ENCODE measurements around the gene E2F4.

E2F4 gene

GRCh38 chr16:67235816-67236562 lies 44.0 kb downstream of the E2F4 start:
- DNase-seq (ENCODE audit: low read depth): no peak

DNA sequence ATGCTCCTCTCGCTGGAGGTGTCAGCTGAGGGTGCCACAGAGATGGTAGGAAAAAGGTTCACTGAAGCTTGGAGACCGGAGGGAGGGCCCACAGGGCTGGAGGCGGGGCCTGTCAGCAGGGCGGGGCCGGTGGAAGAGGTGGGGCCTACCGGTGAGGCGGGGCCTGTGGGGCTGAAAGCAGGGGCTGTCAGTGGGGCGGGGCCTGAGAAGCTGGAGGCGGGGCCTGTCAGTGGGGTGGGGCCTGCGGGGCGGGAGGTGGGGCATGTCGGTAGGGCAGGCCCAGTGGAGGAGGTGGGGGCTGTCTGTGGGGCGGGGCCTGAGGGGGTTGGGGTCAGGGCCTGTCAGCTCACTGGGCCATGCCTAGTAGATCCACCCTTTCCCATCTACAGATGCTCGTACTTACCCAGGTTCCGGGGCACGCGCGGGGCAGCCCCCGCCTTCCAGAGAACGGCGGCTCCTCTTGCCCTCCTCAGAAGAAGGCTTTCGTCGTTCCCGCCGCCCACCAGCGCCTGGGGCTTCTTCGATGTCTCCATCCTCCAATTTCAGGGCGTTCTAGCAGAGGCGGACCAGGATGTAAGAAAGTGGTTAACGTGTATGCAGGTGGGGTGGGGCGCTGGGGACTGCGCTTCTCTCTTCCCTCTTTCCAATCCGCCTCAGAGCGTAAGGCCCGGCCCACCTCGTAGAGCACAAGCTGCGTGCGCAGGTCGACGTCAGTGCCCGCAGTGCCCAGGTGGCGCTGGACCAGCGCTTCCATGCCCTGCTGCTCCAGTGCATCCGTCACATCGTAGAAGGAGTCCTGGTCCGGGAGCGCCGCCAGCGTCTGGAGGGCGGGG lies 44.8 kb downstream of the E2F4 start:
- peak; percentile 67 for DNase-seq (ENCODE audit: low read depth)

- DNase-seq (ENCODE audit: low read depth): no peak
These were observed 45.7 kb downstream of the E2F4 start for GRCh38 chr16:67237396-67238277.

DNA sequence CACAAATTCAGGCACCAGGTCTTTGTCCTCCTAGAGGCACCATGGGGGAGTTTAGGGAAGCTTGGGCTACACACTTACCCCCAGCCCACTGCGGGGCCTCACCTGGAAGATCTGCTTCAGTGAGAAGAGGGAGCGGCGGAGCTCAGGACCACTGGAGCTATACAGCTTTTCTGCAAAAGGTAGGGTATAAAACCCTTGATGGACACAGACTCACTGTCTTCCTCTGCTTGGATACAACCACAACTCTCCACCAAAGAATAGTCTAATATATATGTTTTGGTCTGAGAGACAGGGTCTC lies 46.3 kb downstream of the E2F4 start:
- no peak for DNase-seq (ENCODE audit: low read depth)

DNA sequence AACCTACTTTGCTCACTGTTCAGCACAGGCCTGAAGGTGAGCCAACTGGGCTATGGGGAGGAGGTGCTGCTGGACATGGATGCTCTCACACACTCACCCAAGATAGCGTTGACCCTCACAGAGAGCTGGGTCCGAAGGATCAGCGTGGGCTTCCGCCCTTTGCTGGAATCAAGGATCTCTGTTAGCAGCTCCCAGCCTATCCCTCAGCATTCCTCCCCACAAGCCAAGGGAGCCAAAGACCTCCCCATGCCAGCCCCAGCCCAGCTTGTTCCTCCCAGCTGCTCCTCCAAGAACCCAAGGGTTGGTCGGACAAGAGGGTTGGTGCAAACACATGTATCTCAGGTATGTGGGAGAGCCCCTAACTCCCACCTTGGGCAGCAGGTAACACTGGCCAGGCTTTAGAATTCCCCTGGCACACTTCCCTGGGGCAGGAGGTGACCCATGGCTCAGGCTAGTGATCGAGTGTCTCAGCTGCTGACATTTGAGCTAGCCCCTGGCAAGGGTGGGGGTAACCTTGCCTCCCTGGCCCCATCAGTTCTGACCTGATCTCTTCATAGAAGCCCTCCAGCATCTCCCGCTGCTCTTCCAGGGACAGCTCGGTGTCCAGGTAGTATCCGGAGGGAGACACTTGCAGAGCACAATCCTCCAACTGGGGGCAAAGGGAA lies 47.0 kb downstream of the E2F4 start:
- DNase-seq (ENCODE audit: low read depth): no peak

DNA sequence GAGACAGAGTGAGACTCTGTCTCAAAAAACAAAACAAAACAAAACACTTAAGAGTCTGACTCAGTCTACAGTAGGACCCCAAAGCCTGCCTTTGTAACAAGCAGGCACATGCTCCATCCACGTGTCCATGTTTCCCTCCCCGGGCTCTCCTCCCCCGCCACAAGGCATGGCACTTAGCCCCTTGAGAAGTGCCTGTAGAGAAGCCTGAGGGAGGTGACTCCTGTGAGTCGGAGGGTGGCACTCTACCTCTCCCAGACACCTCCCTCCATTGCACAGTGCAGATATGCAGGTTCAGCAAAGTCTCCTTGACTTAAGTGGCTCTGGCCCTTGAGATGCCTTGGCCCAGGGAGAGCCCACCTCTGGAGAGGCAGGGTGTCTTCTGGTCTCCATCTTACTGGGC lies 48.6 kb downstream of the E2F4 start:
- no peak for DNase-seq (ENCODE audit: low read depth)

DNA sequence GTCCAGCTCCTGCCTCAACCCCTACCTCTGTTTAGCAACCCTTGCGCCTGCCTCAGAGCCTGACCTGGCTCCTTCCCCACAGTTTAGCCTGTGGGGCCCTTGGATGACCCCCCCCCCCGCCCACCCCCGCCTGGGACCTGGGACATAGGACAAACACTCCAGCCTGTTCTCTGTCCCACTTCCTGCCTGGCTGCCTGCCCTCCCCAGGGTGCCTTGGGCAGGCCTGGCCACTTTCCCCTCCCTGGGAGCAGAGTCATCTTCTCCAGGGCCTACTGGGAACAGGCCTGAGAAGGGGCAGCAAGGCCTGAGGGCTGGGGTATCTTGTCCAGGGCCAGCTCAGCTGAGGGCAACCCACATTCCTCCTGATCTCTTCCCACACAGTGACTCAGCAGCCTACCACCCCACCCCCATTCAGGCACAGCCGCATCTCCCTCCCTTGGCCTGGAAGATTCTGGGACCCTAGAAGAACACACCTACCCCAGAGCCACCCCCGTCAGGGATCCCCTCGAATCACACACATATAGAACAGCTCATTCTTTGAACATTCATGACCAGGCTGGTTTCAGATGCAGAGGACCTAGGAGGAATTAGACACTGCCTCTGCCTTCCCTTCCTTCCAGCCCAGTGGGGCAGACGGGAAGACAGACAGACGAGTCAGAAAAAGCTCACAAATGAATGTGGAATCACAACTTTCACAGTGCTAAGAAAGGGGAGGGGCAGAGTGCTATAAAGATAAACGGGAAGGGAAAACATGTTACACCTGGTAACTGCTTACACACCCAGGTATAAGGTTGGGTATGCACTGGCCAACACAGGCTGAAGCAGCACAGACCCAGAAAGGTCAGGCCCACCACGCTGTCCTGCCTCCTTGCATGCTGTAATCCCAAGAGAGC lies 49.3 kb downstream of the E2F4 start:
- no peak for DNase-seq (ENCODE audit: low read depth)

DNA sequence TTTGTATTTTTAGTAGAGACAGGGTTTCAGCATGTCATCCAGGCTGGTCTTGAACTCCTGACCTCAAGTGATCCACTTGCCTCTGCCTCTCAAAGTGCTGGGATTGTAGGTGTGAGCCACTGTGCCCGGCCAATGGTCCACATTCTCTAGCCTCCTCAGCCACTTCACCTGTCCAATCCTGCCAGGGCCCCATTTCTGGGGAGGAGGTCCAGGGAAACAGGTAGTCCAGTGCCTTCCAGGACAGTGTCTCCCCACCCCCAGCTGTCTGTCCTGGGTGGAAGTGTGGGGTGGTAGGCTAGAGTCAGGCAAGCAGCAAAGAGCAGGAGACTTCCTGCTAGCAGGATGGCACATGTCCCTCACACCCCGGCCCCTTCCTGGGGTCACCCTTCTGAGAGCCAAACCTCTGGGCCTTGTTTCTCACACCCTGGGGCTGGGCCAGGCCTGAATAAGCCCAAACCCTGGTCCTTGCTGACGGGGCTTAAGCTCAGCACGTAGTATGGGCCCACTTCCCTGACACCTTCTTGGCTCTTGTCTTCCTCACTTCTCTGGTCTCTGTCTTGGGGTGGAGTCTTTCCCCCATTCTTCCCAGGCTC lies 50.3 kb downstream of the E2F4 start:
- DNase-seq (ENCODE audit: low read depth): no peak

DNA sequence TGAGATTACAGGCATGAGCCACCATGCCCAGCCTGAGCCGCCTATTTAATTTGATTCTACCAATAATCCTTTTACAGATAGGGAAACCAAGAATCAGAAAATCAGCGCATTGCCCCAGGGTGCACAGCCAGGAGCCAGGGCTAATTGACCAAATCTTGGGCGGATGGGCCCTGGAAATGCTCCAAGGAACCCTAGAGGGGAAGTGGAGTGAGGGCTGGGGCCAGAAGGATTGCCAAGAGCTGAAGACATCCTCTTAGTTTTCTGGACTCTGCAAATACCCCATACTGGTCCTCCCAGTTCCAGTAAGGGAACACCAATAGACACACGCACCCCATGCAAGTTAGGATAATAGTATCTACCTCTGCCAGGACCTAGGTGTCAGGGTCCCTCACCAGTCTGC lies 51.5 kb downstream of the E2F4 start:
- no peak for DNase-seq (ENCODE audit: low read depth)

- peak; percentile 64 for DNase-seq (ENCODE audit: low read depth)
These were observed 52.6 kb downstream of the E2F4 start for GRCh38 chr16:67244387-67245185.

DNA sequence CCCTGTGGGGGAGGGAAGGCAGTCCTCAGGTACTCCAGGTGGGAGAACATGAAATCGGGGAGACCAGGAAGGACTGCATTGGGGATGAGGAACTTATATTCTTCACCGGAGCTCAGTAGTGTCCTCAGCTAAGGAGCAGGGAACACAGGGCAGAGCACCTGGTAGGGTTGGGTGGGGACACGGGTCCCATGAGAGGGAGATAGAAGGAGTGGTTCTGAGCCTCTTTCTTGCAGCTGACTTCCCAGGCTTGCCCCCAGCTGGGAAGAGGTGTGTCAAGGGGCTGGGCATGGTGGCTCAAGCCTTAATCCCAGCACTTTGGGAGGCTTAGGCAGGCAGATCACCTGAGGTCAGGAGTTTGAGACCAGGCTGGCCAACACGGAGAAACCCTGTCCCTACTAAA lies 53.2 kb downstream of the E2F4 start:
- no peak for DNase-seq (ENCODE audit: low read depth)

DNA sequence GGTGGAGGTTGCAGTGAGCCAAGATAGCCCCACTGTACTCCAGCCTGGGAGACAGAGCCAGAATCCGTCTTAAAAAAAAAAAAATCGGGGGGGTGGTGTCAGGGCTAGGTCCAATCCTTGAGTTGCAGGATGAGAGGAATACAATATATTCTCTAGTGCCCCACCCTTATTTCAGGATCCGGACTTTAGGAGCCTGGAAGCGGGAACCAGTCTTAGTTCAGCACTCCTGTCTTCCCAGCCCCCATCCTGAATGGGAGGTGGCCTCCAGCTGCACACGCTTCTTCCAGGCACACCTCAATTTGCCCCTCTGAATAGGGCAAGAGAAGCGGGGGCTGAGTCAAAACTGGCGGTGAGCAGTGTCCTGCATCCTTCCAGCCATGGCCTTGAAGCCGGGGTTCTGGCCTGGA lies 53.7 kb downstream of the E2F4 start:
- DNase-seq (ENCODE audit: low read depth): no peak

DNA sequence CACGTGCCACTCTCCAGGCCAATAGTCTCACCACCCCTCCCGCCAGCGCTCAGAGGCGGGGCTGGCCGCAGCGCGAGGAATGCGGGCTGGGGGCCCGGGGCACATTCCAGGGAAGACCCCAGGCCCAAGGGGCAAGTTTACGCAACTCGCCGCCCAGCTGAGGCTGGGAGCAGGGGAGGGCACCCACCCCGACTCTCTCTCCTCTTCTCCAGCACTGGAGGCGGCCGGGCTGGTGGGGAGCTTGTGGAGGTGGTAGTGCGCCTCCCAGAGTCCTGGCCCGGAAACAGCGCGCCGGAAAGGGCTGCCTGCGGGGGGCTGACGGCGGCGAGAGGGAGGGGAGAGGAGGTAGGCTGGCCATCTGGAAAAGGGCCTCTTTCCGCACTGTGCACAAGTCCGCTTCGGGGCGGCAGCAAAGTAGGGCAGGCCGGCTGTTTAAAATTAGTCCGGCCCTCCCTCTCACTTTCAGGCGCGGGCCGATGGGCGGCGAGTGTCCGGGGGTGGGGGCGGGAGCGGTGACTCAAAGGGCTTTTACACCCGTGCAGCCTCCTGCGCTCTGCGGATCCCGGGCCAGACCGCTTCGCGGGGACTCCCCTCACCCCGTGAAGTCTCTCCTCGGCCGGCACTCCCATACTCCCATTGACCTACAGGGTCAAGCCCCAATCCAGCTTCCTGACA lies 54.3 kb downstream of the E2F4 start:
- DNase-seq (ENCODE audit: low read depth): no peak

GRCh38 chr16:67246756-67247191 lies 54.8 kb downstream of the E2F4 start:
- DNase-seq (ENCODE audit: low read depth): no peak

DNA sequence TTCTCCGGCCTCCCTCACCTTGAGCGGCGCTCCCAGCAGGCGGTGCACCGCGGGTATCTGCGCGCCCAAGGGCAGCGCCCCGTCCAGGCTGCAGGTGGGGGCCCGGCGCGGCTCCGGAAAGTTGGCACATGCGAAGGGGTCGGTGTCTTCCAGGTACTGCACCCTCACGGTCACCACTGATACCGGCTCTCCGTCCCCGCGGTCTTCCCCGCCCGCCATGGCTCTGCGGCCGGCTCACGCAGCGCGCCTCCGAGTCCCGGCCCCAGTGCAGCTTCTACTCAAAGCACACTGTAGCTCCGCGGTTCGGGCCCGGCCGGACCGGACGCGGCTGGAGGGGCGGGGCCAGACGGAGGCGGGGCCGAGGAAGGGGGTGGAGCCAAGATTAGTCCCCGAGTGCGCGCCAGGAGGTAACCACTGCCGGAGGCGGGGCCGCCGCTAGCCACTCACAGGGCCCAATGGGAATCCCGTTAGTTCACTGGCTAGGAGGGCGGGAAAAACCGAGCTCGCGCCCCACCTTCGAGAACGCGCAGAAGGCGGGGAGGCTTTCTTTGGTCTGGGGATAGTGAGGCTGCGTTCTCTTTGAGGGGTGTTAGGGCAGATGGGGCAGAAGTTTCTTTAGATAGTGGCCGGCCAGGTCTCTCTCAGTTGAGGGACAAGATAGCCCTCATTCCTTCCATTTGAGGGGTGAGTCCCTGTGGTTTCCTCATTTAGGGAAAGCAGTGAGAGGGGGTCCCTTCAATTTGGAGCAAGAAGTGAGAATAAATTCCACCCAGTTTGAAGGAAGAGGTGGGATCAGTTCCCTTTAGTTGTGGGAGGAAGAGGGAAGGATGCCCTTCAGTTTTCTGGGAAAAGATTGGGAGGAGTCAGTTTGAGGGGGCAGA lies 55.5 kb downstream of the E2F4 start, which contains the start of gene FHOD1:
TSS of gene FHOD1 (minus strand) at position 290 of the 881 bp plus-strand sequence. CDS start at position 219, 71 bp downstream.
- peak; percentile 90 for DNase-seq (ENCODE audit: low read depth)

- no peak for DNase-seq (ENCODE audit: low read depth)
These were observed 56.1 kb downstream of the E2F4 start for GRCh38 chr16:67248073-67248400.
